ENCODE data around the gene ARRDC1.

DNA sequence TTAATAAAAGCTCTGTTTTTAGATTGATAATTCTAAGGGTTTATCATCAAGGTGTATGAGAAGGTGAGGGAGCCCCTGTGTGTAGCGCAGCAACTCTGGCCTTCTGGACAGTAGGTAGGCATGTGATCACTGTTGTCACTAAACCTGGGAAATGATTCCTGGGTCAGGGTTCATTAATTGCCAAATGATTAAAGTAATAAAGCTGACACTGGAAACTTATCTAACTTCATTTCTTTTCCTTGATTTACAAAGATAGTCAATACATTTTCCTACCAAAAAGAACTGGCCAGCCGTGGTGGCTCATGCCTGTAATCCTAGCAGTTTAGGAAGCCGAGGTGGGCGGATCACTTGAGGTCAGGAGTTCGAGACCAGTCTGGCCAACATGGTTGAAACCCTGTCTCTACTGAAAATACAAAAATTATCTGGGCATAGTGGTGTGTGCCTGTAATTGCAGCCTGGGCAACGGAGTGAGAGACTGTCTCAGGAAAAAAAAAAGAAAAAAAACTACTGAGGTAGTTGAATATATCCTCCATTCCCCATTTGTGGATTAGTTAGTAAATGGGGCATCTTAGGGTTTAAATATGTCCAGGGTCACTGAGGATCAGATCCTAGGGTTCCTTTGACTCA, 15.8 kb downstream of the ARRDC1 start:
- TF ChIP-seq, protein P1, sequence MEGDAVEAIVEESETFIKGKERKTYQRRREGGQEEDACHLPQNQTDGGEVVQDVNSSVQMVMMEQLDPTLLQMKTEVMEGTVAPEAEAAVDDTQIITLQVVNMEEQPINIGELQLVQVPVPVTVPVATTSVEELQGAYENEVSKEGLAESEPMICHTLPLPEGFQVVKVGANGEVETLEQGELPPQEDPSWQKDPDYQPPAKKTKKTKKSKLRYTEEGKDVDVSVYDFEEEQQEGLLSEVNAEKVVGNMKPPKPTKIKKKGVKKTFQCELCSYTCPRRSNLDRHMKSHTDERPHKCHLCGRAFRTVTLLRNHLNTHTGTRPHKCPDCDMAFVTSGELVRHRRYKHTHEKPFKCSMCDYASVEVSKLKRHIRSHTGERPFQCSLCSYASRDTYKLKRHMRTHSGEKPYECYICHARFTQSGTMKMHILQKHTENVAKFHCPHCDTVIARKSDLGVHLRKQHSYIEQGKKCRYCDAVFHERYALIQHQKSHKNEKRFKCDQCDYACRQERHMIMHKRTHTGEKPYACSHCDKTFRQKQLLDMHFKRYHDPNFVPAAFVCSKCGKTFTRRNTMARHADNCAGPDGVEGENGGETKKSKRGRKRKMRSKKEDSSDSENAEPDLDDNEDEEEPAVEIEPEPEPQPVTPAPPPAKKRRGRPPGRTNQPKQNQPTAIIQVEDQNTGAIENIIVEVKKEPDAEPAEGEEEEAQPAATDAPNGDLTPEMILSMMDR (IDR thresholded peaks at IDR 0.05): no peak
- TF ChIP-seq SIN3A (IDR thresholded peaks at IDR 0.05; ENCODE audit: borderline replicate concordance, insufficient read depth, low read depth, low read length): no peak
